Mesendoderm (in vitro differentiated cells): ENCODE measurements around the gene HS3ST3B1.

Experiments
- DNase-seq: peaks from one replicate; pipeline ENCODE4 v3.0.0; 2013
- H2AK5ac ChIP-seq: 2 replicates; pipeline ENCODE4 v1.6.1; 2013; ENCODE audit warnings: low read length, inconsistent platforms
- H2BK120ac ChIP-seq: 2 replicates; pipeline ENCODE4 v1.6.1; 2013; ENCODE audit warnings: low read depth, mild to moderate bottlenecking, low read length, moderate library complexity, mixed read lengths
- H2BK15ac ChIP-seq: replicated peaks from 2 replicates; pipeline ENCODE4 v1.6.1; 2013; ENCODE audit warnings: low read depth, mild to moderate bottlenecking, moderate library complexity
- H2BK5ac ChIP-seq: 2 replicates; pipeline ENCODE4 v1.6.1; 2013; ENCODE audit warnings: low read length, inconsistent platforms
- H3K18ac ChIP-seq: 2 replicates; pipeline ENCODE4 v1.6.1; 2013; ENCODE audit warnings: mild to moderate bottlenecking, low read length, mixed read lengths
- H3K23ac ChIP-seq: one replicate; pipeline ENCODE4 v1.6.1; 2013; ENCODE audit warnings: low read length
- H3K27ac ChIP-seq: 2 replicates; pipeline ENCODE4 v1.5.1; 2013; ENCODE audit warnings: low read depth, mild to moderate bottlenecking, inconsistent platforms, low read length, moderate library complexity
- H3K27me3 ChIP-seq: 2 replicates; pipeline ENCODE4 v1.6.1; 2013; ENCODE audit warnings: low read length, control low read depth, mild to moderate bottlenecking, inconsistent platforms; ENCODE audit not compliant: insufficient read depth, poor library complexity
- H3K36me3 ChIP-seq: 2 replicates; pipeline ENCODE4 v1.6.1; 2013; ENCODE audit warnings: low read length, inconsistent platforms; ENCODE audit not compliant: control insufficient read depth, insufficient read depth
- H3K4ac ChIP-seq: one replicate; pipeline ENCODE4 v1.6.1; 2013; ENCODE audit warnings: low read depth, mild to moderate bottlenecking, low read length, moderate library complexity
- H3K4me1 ChIP-seq: 2 replicates; pipeline ENCODE4 v1.6.1; 2013; ENCODE audit warnings: low read depth, low read length, inconsistent platforms; ENCODE audit not compliant: control insufficient read depth
- H3K4me2 ChIP-seq: 2 replicates; pipeline ENCODE4 v1.6.1; 2013; ENCODE audit warnings: low read length
- H3K4me3 ChIP-seq: 2 replicates; pipeline ENCODE4 v1.5.1; 2013; ENCODE audit warnings: mild to moderate bottlenecking, low read length
- H3K56ac ChIP-seq: one replicate; pipeline ENCODE4 v1.6.1; 2013; ENCODE audit warnings: low read length
- H3K79me1 ChIP-seq: 2 replicates; pipeline ENCODE4 v1.6.1; 2013; ENCODE audit warnings: low read length, inconsistent platforms
- H3K79me2 ChIP-seq: 2 replicates; pipeline ENCODE4 v1.6.1; 2013; ENCODE audit warnings: mild to moderate bottlenecking, low read length; ENCODE audit not compliant: control insufficient read depth, insufficient read depth
- H3K9ac ChIP-seq: 2 replicates; pipeline ENCODE4 v1.6.1; 2013; ENCODE audit warnings: low read length, inconsistent platforms
- H4K5ac ChIP-seq: one replicate; pipeline ENCODE4 v1.6.1; 2013; ENCODE audit warnings: low read length
- H4K8ac ChIP-seq: one replicate; pipeline ENCODE4 v1.6.1; 2013; ENCODE audit warnings: low read depth, mild to moderate bottlenecking, control low read depth, low read length, moderate library complexity
- WGBS: extraction: QIAGEN DNeasy Blood & Tissue Kit; methylation state at CpG from one replicate; pipeline ENCODE4 v1.1.7; 2013; ENCODE audit warnings: low lambda C conversion rate, missing lambda C conversion rate; ENCODE audit not compliant: insufficient coverage; ENCODE audit errors: extremely low coverage; 5-methylcytosine and 5-hydroxymethylcytosine counted together

HS3ST3B1 gene

GRCh38 chr17:14340857-14341754, 40.2 kb downstream of the HS3ST3B1 start:
- Histone ChIP-seq H3K56ac (peak overlapping the region; percentile 47), H2BK120ac (no peak overlapping the region), H3K4me1 (peaks cover 12% of the 10 kb centered on the region), H3K4me3 (no peak overlapping the region), H2BK15ac (no peak overlapping the region), H2BK5ac (peak overlapping the region; percentile 38), H3K27me3 (no peaks in the 10 kb centered on the region), H3K4me2 (no peak overlapping the region), H3K27ac (no peak overlapping the region), H2AK5ac (no peak overlapping the region), H4K8ac (no peak overlapping the region), H3K9ac (no peak overlapping the region), H3K79me1 (peaks cover 6% of the 10 kb centered on the region), H3K36me3 (no peaks in the 10 kb centered on the region), H4K5ac (no peak overlapping the region), H3K4ac (peak overlapping the region; percentile 55), H3K23ac (no peak overlapping the region), H3K79me2 (peaks cover 2% of the 10 kb centered on the region), H3K18ac (peak overlapping the region; percentile 61)
- no CpG with 5 or more reads among the region's 12 CpGs for WGBS
- DNase-seq = peak; percentile 47

- peak; percentile 89 for DNase-seq
- Histone ChIP-seq H3K4ac (no peak overlapping the region), H3K56ac (peak overlapping the region; percentile 47), H3K18ac (no peak overlapping the region), H2BK5ac (no peak overlapping the region), H3K4me1 (peaks cover 16% of the 10 kb centered on the region), H3K27ac (no peak overlapping the region), H3K4me3 (no peak overlapping the region), H2AK5ac (no peak overlapping the region), H3K79me2 (peaks cover 2% of the 10 kb centered on the region), H2BK120ac (no peak overlapping the region), H4K5ac (no peak overlapping the region), H3K27me3 (no peaks in the 10 kb centered on the region), H2BK15ac (no peak overlapping the region), H3K4me2 (no peak overlapping the region), H3K36me3 (no peaks in the 10 kb centered on the region), H3K23ac (no peak overlapping the region), H3K79me1 (peaks cover 6% of the 10 kb centered on the region), H4K8ac (no peak overlapping the region), H3K9ac (no peak overlapping the region)
- no CpG with 5 or more reads among the region's 5 CpGs for WGBS
Measured at GRCh38 chr17:14341866-14342265, 41.0 kb downstream of the HS3ST3B1 start.

GRCh38 chr17:14346801-14347200, 45.9 kb downstream of the HS3ST3B1 start:
- Histone ChIP-seq H3K9ac (no peak overlapping the region), H2AK5ac (no peak overlapping the region), H3K4ac (no peak overlapping the region), H3K4me1 (peaks cover 4% of the 10 kb centered on the region), H3K36me3 (no peaks in the 10 kb centered on the region), H3K23ac (no peak overlapping the region), H2BK15ac (no peak overlapping the region), H4K5ac (no peak overlapping the region), H3K4me3 (no peak overlapping the region), H3K18ac (no peak overlapping the region), H3K27ac (peak overlapping the region; percentile 16), H3K79me1 (no peaks in the 10 kb centered on the region), H2BK5ac (peak overlapping the region; percentile 74), H3K56ac (peak overlapping the region; percentile 19), H2BK120ac (no peak overlapping the region), H4K8ac (no peak overlapping the region), H3K79me2 (no peaks in the 10 kb centered on the region), H3K27me3 (no peaks in the 10 kb centered on the region), H3K4me2 (no peak overlapping the region)
- WGBS = no CpG with 5 or more reads among the region's 6 CpGs
- peak; percentile 81 for DNase-seq

- Histone ChIP-seq H3K4me3 (no peak overlapping the region), H3K27ac (no peak overlapping the region), H3K56ac (no peak overlapping the region), H4K5ac (no peak overlapping the region), H2BK5ac (no peak overlapping the region), H2BK15ac (no peak overlapping the region), H3K36me3 (no peaks in the 10 kb centered on the region), H3K79me2 (no peaks in the 10 kb centered on the region), H3K79me1 (no peaks in the 10 kb centered on the region), H3K4ac (no peak overlapping the region), H4K8ac (no peak overlapping the region), H2AK5ac (no peak overlapping the region), H2BK120ac (no peak overlapping the region), H3K9ac (no peak overlapping the region), H3K4me1 (peaks cover 11% of the 10 kb centered on the region), H3K4me2 (no peak overlapping the region), H3K18ac (no peak overlapping the region), H3K27me3 (no peaks in the 10 kb centered on the region), H3K23ac (no peak overlapping the region)
- no peak for DNase-seq
- no CpG with 5 or more reads among the region's 3 CpGs for WGBS
Measured at GRCh38 chr17:14351493-14351892, 50.6 kb downstream of the HS3ST3B1 start.

GRCh38 chr17:14352136-14352535, 51.3 kb downstream of the HS3ST3B1 start:
- H3K18ac ChIP-seq = no peak overlapping the region
- no peak overlapping the region for H3K4ac ChIP-seq
- no peak overlapping the region for H2AK5ac ChIP-seq
- no peak overlapping the region for H3K27ac ChIP-seq
- H3K4me3 ChIP-seq = no peak overlapping the region
- no peaks in the 10 kb centered on the region for H3K79me2 ChIP-seq
- H3K79me1 ChIP-seq = no peaks in the 10 kb centered on the region
- no peak overlapping the region for H2BK5ac ChIP-seq
- no peak overlapping the region for H3K56ac ChIP-seq
- no peak overlapping the region for H2BK15ac ChIP-seq
- peaks cover 9% of the 10 kb centered on the region for H3K4me1 ChIP-seq
- no peaks in the 10 kb centered on the region for H3K36me3 ChIP-seq
- no peak overlapping the region for H3K9ac ChIP-seq
- no peak overlapping the region for H2BK120ac ChIP-seq
- WGBS = no CpG with 5 or more reads among the region's 2 CpGs
- no peak for DNase-seq
- no peak overlapping the region for H3K23ac ChIP-seq
- no peak overlapping the region for H4K5ac ChIP-seq
- H3K27me3 ChIP-seq = no peaks in the 10 kb centered on the region
- H4K8ac ChIP-seq = no peak overlapping the region
- H3K4me2 ChIP-seq = no peak overlapping the region
